ENCODE results near the gene SMIM21.

The SMIM21 gene

GRCh38 chr18:75365254-75365629, 62.3 kb downstream of the SMIM21 start:
- no peak overlapping the region for H3K4me3 ChIP-seq (ENCODE audit: low read depth, low read length)
- TF ChIP-seq CTCF (conservative IDR thresholded peaks at IDR 0.05; ENCODE audit: low read depth, low read length), result no peak
- DNase-seq (ENCODE audit: low read depth), result peak; percentile 9

- no peak for TF ChIP-seq CTCF (conservative IDR thresholded peaks at IDR 0.05; ENCODE audit: low read depth, low read length)
- no peak overlapping the region for H3K4me3 ChIP-seq (ENCODE audit: low read depth, low read length)
- DNase-seq (ENCODE audit: low read depth), result peak; percentile 38
Measured at GRCh38 chr18:75364512-75365253, 62.8 kb downstream of the SMIM21 start.

GRCh38 chr18:75363446-75364225, 63.9 kb downstream of the SMIM21 start:
- no peak for TF ChIP-seq CTCF (conservative IDR thresholded peaks at IDR 0.05; ENCODE audit: low read depth, low read length)
- no peak for DNase-seq (ENCODE audit: low read depth)
- no peak overlapping the region for H3K4me3 ChIP-seq (ENCODE audit: low read depth, low read length)

- no peak for TF ChIP-seq CTCF (conservative IDR thresholded peaks at IDR 0.05; ENCODE audit: low read depth, low read length)
- no peak for DNase-seq (ENCODE audit: low read depth)
Measured at GRCh38 chr18:75362435-75362834, 65.1 kb downstream of the SMIM21 start.

GRCh38 chr18:75360941-75361340, 66.6 kb downstream of the SMIM21 start:
- no peak for TF ChIP-seq CTCF (conservative IDR thresholded peaks at IDR 0.05; ENCODE audit: low read depth, low read length)
- no peak for DNase-seq (ENCODE audit: low read depth)
- H3K4me3 ChIP-seq (ENCODE audit: low read depth, low read length), result no peak overlapping the region

More at GRCh38 chr18:75362435-75362834, 65.1 kb downstream of the SMIM21 start:
- H3K4me3 ChIP-seq (ENCODE audit: low read depth, low read length), result no peak overlapping the region

GRCh38 chr18:75360215-75360614, 67.3 kb downstream of the SMIM21 start:
- no peak overlapping the region for H3K4me3 ChIP-seq (ENCODE audit: low read depth, low read length)
- TF ChIP-seq CTCF (conservative IDR thresholded peaks at IDR 0.05; ENCODE audit: low read depth, low read length), result no peak
- peak; percentile 13 for DNase-seq (ENCODE audit: low read depth)

All from choroid plexus epithelial cell (primary cell).